A673 (cell line): ENCODE data around the gene BPI.

ENCODE experiments used
- CTCF ChIP-seq: fragments of 300-800, 200-600 bp; sonication (generic); conservative IDR thresholded peaks from 2 replicates; pipeline ENCODE4 v1.5.1; 2017; ENCODE audit warnings: low read depth, mild to moderate bottlenecking, antibody characterized with exemption, low read length, moderate library complexity, mixed read lengths
- EZH2 ChIP-seq: fragments of 200-600 bp; sonication (generic); IDR thresholded peaks from 2 replicates; pipeline ENCODE4 v1.6.1; 2017; ENCODE audit warnings: borderline replicate concordance, low read depth, mild to moderate bottlenecking, mixed read lengths, antibody characterized with exemption, low read length; ENCODE audit not compliant: poor library complexity, severe bottlenecking

GRCh38 chr20:38346741-38347140, 42.8 kb downstream of the BPI start:
- no peak for TF ChIP-seq CTCF
- TF ChIP-seq EZH2: no peak
